ENCODE results near the gene TLX2. TPM values are rescaled to one million over a fixed set of nuclear protein-coding genes. Genes with fewer than 3 reads are reported as not detected.

The TLX2 gene
- total and polyA plus RNA-seq, 2 of the 13 experiments (the other 11 are each of a cell fraction or from before 2014, with no cell fraction given): 0.05 to 0.20 TPM

DNA sequence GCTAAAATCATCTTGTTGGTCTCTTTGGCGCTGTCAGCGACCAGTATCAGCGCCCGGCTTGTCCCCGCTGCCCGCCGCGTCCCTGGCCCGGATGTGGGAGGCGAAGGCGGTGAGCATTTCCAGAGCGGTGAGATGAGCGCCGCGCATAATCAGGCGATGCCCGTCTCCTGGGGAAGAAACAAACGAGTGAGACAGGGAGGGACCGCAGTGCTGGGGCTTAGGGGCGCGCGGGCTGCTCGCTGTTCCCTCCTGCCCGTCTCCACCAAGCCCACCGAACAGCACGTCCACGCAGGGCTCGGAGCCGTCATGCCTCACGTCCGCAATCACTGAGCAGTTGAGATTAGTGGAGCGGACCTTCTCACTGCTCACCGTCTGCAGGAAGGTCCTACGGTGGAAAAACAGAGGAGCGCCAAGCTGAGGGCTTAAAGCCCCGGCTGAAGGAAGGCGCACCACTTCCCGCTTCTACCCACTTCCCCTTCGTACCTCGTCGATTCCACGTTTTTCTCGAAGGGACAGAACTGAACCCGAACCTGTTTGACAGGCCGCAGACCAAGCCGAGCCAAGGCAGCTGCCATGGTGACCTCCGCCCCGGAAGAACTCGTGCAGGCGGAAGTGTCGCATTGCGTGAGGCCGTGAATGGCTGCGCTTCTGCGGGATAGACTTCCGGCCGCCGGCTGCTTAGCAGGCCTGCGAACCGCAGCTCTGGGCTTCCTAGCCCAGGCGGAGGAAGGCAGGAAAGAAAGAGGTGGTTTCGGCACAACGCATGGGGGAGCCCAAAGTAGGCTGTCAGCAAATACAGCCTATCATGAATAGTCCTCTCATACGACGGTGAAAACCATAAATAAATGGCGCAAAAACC is 41.9 kb upstream of the TLX2 start, which contains the start of gene MRPL53 (continued):
- TF ChIP-seq CBX2 (IDR thresholded peaks at IDR 0.05; ENCODE audit: low read depth, low read length) (no peak), CBX2 (CRISPR knock-in tag; IDR thresholded peaks at IDR 0.05; ENCODE audit: low read depth) (0 out of 2 replicates have a peak, but pooled peaks have one; percentile 22), PHB2 (IDR thresholded peaks at IDR 0.05; ENCODE audit: partially characterized antibody) (no peak), ZNF326 (CRISPR knock-in tag; IDR thresholded peaks at IDR 0.05; ENCODE audit: borderline replicate concordance) (peak; percentile 100), NR3C1 (CRISPR knock-in tag; IDR thresholded peaks at IDR 0.05) (no peak), ZZZ3 (CRISPR knock-in tag; IDR thresholded peaks at IDR 0.05; ENCODE audit: borderline replicate concordance) (peak; percentile 80; the same call in 1 of the 2 replicates), SYNCRIP (IDR thresholded peaks at IDR 0.05; ENCODE audit: insufficient read depth, low read depth, low read length) (no peak), EZH2 (conservative IDR thresholded peaks at IDR 0.05; ENCODE audit: low read depth, low read length) (no peak), ZNF746 (CRISPR knock-in tag; IDR thresholded peaks at IDR 0.05) (0 out of 2 replicates have a peak, but pooled peaks have one; percentile 72), ZNF496 (CRISPR knock-in tag; IDR thresholded peaks at IDR 0.05; ENCODE audit: insufficient replicate concordance) (no peak), TCF12 (IDR thresholded peaks at IDR 0.05) (no peak), TCF12 (CRISPR knock-in tag; IDR thresholded peaks at IDR 0.05) (peak; percentile 88; the same call in 1 of the 2 replicates), ARNT2 (CRISPR knock-in tag; IDR thresholded peaks at IDR 0.05; ENCODE audit: low read depth) (peak; percentile 90), ZMYM2 (CRISPR knock-in tag; IDR thresholded peaks at IDR 0.05) (0 out of 2 replicates have a peak, but pooled peaks have one; percentile 49)
- TF ChIP-seq, protein P1, sequence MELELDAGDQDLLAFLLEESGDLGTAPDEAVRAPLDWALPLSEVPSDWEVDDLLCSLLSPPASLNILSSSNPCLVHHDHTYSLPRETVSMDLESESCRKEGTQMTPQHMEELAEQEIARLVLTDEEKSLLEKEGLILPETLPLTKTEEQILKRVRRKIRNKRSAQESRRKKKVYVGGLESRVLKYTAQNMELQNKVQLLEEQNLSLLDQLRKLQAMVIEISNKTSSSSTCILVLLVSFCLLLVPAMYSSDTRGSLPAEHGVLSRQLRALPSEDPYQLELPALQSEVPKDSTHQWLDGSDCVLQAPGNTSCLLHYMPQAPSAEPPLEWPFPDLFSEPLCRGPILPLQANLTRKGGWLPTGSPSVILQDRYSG (CRISPR knock-in tag; IDR thresholded peaks at IDR 0.05): peak; percentile 38; the same call in 1 of the 2 replicates
- TF ChIP-seq, protein P2, sequence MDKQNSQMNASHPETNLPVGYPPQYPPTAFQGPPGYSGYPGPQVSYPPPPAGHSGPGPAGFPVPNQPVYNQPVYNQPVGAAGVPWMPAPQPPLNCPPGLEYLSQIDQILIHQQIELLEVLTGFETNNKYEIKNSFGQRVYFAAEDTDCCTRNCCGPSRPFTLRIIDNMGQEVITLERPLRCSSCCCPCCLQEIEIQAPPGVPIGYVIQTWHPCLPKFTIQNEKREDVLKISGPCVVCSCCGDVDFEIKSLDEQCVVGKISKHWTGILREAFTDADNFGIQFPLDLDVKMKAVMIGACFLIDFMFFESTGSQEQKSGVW (CRISPR knock-in tag; IDR thresholded peaks at IDR 0.05; ENCODE audit: borderline replicate concordance): no peak
- TF ChIP-seq, protein P3, sequence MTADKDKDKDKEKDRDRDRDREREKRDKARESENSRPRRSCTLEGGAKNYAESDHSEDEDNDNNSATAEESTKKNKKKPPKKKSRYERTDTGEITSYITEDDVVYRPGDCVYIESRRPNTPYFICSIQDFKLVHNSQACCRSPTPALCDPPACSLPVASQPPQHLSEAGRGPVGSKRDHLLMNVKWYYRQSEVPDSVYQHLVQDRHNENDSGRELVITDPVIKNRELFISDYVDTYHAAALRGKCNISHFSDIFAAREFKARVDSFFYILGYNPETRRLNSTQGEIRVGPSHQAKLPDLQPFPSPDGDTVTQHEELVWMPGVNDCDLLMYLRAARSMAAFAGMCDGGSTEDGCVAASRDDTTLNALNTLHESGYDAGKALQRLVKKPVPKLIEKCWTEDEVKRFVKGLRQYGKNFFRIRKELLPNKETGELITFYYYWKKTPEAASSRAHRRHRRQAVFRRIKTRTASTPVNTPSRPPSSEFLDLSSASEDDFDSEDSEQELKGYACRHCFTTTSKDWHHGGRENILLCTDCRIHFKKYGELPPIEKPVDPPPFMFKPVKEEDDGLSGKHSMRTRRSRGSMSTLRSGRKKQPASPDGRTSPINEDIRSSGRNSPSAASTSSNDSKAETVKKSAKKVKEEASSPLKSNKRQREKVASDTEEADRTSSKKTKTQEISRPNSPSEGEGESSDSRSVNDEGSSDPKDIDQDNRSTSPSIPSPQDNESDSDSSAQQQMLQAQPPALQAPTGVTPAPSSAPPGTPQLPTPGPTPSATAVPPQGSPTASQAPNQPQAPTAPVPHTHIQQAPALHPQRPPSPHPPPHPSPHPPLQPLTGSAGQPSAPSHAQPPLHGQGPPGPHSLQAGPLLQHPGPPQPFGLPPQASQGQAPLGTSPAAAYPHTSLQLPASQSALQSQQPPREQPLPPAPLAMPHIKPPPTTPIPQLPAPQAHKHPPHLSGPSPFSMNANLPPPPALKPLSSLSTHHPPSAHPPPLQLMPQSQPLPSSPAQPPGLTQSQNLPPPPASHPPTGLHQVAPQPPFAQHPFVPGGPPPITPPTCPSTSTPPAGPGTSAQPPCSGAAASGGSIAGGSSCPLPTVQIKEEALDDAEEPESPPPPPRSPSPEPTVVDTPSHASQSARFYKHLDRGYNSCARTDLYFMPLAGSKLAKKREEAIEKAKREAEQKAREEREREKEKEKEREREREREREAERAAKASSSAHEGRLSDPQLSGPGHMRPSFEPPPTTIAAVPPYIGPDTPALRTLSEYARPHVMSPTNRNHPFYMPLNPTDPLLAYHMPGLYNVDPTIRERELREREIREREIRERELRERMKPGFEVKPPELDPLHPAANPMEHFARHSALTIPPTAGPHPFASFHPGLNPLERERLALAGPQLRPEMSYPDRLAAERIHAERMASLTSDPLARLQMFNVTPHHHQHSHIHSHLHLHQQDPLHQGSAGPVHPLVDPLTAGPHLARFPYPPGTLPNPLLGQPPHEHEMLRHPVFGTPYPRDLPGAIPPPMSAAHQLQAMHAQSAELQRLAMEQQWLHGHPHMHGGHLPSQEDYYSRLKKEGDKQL (CRISPR knock-in tag; IDR thresholded peaks at IDR 0.05; ENCODE audit: low read depth): peak; percentile 58; the same call in 1 of the 2 replicates
- TF ChIP-seq, protein P4, sequence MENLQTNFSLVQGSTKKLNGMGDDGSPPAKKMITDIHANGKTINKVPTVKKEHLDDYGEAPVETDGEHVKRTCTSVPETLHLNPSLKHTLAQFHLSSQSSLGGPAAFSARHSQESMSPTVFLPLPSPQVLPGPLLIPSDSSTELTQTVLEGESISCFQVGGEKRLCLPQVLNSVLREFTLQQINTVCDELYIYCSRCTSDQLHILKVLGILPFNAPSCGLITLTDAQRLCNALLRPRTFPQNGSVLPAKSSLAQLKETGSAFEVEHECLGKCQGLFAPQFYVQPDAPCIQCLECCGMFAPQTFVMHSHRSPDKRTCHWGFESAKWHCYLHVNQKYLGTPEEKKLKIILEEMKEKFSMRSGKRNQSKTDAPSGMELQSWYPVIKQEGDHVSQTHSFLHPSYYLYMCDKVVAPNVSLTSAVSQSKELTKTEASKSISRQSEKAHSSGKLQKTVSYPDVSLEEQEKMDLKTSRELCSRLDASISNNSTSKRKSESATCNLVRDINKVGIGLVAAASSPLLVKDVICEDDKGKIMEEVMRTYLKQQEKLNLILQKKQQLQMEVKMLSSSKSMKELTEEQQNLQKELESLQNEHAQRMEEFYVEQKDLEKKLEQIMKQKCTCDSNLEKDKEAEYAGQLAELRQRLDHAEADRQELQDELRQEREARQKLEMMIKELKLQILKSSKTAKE (CRISPR knock-in tag; IDR thresholded peaks at IDR 0.05; ENCODE audit: borderline replicate concordance): peak; percentile 74

Data from HepG2 (cell line).